Fibroblast of skin of abdomen (primary cell): ENCODE data around the gene C6orf89.
"Not testable (repeated sequence)": the region's sequence is repeated elsewhere in the genome, so short reads cannot be mapped to it uniquely, and the experiment has no call there.

Experiments used
- DNase-seq: peaks from one replicate; pipeline ENCODE4 v3.0.0-alpha.2; 2013

C6orf89 gene

DNA sequence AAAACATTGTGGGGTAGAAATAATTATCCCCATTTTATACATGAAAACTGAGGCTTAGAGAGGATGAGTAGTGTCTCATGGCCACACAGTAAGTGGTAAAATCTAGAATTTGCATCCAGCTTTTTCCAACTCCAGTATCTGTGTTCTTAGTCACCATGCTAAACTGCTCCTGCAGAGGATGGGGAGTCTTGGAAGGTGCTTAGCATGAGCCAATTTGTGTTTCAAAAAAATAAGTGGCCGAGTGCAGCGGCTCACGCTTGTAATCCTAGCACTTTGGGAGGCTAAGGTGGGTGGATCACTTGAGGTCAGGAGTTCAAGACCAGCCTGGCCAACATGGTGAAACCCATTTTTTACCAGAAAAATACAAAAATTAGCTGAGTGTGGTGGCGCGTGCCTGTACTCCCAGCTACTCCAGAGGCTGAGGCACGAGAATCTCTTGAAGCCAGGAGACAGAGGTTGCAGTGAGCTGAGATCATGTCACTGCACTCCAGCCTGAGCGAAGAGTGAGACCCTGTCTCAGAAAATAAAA lies 2.4 kb downstream of the C6orf89 start:
- no peak for DNase-seq

DNA sequence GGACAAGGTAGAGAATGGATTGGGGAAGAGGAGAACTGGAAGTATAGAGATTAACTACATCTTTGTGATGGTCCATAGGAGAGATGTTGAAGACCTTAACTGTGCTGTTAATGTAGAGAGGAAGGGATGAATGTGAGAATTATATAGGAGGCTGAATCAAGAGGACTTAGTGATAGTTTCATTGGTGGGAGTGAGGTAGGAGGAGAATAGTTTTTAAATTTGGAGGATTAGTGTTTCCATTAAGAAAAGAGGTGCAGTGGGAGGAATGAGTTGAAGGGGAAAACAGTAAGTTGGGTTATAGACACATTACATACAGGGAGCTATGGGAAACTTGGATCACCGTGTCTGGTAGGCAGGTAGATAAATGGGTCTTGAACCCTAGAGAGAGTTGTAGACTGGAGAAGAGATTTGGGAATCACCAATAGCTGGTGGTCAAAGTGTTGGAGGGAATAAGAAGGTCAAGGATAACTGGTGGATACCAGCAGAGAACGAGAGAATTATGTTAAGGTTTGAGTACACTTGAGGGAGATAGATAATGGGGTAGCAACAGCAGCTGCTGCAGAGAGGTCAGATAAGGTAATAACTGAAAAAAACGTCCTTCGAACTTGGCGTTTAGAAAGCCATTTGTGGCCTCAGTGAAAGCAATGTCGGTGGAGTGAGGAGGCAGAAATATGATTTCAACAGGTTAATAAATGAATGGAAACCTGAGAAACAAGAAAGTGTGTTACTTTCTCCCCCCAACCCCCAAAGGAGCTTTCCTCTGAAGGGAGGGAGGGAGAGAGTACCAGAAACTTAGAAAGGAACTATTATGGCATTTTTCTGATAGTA lies 3.1 kb downstream of the C6orf89 start:
- DNase-seq = no peak

DNA sequence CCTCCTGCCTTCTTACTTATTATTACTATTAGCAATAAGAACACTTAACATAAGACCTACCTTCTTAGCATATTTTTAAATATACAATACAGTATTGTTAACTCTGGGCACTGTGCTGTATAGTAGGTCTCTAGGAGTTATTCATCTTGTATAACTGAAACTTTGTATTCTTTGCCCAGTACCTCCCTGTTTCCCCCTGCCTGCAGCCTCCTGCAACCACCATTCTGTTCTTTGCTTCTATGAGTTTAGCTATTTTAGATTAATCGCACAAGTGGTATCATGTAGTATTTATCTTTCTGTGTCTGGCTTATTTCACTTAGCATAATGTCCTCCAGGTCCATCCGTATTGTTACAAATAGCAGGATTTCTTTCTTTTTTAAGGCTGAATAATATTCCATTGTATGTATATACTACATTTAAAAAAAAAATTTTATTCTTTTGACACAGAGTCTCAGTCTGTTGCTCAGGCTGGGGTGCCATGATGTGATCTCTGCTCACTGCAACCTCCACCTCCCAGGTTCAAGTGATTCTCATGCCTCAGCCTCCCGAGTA lies 4.4 kb downstream of the C6orf89 start:
- DNase-seq = no peak

DNA sequence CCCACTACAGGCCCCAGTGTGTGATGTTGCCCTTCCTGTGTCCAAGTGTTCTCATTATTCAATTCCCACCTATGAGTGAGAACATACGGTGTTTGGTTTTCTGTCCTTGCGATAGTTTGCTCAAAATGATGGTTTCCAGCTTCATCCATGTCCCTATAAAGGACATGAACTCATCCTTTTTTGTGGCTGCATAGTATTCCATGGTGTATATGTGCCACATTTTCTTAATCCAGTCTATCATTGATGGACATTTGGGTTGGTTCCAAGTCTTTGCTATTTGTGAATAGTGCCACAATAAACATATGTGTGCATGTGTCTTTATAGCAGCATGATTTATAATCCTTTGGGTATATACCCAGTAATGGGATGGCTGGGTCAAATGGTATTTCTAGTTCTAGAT lies 5.4 kb downstream of the C6orf89 start:
- DNase-seq = not testable (repeated sequence)

DNA sequence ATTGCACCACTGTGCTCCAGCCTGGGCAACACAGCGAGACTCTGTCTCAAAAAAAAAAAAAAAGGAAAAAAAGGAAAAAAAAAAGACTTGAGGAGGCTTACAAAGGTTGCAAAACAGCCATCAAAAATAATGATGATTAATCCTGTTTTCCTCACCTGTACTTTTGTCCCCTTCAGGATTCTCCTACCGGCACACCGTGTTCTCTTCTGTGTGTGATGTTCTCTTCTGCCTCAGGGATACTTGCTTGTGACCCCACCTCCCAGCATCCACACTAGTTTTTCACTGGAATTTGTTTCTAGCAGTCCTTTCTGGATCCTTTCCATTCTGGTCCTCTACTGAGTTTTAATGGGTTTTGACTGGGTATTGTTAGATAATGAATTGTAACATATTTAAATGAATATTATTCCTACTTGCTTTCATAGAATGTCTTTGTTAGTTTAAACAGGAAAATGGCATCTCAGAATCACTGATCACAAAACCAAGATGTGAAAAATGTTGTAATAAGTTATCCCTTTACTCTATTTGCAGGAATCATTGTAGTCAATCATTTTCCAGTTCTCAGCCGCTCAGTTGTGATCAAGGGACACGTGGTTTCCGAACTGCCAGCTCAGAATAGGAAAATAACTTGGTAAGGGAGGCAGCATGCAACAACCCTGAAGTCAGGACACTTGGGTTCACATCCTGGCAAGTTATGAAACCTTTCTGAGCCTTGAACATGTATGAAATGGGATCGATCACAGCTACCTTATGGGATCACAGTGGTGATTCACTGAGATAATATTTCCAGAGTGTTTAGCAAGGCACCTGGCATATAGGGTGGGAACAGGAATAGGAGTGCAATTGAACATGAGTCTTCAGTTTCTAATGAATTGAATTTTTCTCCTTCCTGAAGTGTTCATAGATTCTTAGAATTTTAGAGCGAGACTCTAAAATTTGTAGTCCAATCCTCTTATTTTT lies 8.5 kb downstream of the C6orf89 start:
- DNase-seq = no peak

DNA sequence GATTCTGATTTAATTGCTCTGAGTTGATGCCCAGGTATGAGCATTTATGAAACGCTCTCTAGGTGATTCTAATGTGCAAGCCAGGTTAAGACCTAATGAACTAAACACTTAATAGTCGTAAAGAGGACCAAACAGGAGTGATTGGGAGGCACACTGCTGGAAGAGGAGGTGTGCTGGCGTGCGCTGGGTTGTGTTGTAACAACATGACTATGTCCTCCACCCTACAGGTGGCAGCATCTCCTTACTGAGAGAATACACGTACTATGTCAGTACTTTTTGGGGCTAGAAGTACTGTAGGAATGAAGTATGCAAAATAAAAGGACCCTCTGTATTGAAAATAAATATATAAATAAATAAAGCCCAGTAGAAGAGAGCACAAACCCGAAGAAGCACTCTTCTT lies 11.9 kb downstream of the C6orf89 start:
- DNase-seq = no peak

DNA sequence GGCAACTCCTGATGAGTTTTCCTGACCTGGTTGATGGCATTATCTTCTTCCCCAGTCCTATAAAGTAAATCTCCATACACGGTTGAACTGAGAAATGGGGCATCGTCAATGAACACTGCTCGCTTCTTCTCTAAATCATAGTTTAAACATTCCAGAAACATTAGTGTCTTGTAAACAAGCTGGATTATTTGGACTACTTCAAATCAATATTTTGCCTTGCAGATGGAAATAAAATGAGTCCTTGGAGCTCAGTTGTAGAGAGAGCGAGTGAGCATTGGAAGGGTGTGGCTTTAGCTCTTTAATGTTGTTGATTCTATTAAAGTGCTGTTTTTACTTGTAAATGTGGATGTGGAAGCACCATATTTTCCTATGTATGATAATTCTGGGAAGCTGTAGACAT lies 18.4 kb downstream of the C6orf89 start:
- no peak for DNase-seq

DNA sequence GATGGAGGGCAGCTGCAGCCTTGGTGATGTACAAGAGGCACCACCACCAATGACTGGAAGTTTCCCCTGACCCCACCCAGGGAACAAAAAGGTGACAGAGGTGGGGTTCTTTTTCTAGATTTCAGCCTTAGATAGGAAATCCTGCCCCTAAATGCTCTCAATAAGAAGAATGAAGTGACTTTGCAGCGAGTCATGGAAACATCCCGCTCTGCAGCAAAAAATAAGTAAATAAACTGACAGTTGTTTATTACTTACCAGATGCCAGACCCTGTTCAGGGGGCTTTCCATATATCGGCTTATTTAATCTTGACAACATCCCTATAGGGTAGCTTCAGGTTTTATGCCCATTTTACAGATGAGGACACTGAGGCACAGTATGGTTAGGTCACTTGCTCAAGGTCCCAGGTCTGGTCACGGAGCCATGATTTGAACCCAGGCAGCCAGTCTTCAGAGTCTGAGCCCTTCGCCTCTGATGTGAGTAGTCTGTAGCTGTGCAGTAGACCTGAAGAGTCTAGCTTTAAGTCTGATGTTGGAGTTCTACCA lies 19.2 kb downstream of the C6orf89 start:
- no peak for DNase-seq

DNA sequence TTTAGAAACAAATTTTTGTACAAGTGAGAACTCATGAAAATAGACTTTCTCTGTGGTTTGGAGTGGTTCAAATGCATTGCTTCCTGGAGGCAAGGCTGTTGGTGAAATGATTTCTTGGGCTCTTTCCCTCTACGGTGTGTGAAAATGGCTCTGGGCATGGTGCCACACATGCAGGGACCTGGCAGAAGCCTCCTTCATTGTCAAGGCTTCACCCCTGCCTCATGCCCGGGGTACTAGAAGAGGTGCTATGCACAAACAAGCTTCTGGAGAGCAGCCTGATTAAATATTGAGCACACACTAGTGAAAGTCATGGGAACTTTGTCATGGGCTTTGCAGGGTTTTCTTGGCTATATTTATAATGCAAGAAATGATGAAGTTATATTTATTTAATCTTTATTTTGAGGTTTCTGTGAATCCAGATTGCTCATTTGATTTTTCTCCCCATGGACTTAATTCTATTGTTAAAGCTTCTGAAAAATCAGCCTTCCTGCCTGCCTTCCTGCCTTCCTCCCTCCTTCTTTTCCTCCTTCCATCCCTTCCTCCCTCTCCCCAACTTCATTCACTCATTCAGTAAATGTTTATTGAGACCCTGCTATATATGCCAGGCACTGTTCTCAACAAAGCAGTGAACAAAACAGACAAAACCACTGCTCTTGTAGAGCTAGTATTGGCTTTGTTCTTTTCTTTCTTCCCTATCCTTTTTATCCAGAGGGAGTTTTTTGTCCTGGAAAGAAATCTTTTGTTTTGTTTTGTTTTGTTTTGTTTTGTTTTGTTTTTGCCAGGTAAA lies 21.0 kb downstream of the C6orf89 start:
- no peak for DNase-seq

DNA sequence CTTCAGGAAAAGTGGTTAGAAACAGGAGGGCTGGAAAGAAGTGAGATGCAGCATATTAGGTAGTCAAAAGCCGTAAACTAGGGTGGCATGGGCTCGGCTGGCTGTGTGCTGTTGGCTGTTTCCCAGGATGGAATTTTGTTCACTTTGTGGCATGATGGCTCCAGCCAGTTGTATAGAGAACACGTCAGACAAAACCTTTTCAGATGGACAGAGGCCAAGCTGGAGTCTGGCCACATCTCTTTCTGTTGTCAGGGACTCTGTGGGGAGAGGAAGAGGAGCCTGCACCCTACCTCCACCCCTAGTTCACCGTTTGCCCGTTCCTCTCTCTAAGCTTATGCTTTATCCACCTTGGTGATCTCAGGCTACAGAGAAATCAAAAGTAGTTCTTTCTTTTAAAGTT lies 22.0 kb downstream of the C6orf89 start:
- peak; percentile 29 for DNase-seq

DNA sequence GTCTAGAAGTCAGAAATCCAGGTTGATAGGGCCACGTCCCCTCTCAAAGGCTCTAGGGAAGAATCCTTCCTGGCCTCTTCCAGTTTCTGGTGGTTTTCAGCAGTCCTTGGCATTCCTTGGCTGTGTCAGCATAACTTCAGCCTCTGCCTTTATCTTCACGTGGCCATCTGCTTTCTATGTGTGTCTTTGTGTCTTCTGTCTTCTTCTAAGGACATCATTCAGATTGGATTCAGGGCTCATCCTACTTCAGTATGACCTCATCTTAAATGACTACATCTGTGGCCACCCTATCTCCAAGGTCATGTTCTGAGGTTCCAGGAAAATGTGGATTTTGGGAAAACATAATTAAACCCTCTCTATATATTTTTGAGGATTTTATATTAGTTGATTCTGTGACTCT lies 23.0 kb downstream of the C6orf89 start:
- DNase-seq = no peak

DNA sequence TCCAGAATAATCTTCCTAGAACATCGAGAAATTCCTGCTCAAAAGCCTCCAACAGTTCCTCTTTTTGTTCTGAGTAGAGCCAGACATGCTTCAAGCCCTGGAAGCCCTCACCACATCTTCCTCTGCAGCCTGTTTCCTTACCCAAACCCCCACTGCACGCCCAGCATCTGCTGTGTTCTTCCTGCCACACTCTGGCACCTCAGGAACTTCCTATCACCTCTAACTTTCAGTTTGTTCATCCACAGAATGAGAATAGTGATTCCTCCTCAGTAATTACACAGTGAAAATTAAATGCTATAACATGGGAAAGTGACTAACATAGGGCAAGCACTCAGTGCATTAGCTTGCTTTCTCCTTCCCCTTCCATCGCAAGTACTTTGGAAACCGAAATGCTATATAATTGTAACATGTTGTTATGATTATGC lies 26.3 kb downstream of the C6orf89 start:
- DNase-seq = no peak

DNA sequence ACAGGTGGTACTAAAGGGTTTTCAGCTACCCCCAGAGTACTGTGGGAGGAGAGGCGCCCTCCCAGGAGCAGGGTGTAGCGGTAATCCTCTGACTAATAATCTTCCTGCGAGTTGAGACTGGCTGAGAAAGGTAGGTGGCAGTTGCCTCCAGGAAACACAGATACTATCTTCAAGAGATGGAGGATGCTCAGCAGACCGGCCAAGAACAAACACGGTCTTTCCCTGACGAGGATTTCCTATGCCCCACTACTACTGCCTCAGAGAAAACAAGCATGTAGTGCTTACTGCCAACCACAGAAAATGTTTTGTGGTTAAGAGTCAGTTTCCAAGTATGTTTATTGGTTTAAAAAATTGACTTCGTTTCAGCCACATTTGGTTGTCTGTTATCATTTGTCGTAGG lies 26.8 kb downstream of the C6orf89 start:
- peak; percentile 86 for DNase-seq

DNA sequence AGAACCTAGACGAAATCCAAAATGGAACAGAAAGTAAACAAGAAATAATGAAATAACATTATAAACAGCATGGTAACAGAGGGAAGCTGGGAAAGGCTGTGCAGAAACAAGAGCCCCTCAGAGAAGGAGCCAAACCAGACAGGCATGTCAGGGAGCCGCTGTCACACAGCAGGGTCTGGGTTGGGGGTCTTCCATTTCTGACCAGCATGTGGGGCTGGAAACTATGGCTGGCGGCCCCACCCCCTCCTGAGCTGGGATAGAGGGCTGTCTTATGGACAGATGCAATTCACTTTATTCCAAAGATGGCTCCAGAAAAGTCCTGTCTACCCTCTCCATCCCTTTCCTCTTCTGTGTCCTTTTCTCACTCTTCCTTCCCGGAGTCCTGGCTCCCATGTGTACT lies 27.3 kb downstream of the C6orf89 start:
- DNase-seq = no peak

DNA sequence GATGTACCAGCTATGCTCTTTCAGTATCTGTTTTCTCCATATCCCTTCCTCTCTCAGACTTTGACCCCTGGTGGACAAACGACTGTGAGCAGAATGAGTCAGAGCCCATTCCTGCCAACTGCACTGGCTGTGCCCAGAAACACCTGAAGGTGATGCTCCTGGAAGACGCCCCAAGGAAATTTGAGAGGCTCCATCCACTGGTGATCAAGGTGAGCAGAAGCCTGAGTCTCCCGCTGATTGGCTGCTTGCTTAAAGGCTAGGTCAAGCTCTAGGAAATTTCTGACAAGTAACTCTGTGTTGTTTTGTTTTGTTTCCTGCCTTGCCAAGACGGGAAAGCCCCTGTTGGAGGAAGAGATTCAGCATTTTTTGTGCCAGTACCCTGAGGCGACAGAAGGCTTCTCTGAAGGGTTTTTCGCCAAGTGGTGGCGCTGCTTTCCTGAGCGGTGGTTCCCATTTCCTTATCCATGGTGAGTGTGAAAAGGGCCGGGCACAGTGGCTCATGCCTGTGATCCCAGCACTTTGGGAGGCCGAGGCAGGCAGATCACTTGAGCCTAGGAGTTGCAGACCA lies 28.6 kb downstream of the C6orf89 start:
- DNase-seq = no peak

DNA sequence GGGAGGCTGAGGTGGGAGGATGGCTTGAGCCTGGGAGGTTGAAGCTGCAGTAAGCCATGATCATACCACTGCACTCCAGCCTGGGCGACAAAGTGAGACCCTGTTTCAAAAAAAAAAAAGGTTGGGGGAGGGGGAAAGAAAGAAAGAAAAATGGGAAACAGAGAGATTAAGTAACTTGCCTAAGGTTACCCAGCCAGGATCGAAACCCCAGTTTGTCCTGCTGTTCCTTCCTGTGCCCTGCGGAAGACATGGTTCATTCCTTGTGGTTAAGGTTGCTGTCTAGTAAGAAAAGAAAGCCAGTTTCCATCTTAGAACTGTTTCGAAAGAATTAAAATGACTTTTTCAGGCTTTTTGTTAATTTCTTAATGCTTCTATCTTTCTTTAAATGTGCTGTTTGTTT lies 29.8 kb downstream of the C6orf89 start:
- no peak for DNase-seq

DNA sequence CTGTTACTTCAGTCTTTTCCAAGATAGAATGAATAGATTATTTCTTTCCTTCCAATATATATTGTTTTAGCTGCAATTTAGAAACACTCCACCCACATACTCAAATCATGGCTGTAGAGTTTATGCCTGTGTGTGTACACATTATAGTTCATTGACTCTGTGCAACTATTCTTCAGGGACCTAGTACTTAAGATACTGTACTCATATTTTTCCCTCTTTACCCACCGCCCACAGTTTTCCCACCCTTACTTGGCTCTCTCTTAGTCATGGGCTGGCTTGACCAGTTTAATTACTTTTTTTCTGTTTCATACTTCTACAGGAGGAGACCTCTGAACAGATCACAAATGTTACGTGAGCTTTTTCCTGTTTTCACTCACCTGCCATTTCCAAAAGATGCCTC lies 30.4 kb downstream of the C6orf89 start:
- no peak for DNase-seq

DNA sequence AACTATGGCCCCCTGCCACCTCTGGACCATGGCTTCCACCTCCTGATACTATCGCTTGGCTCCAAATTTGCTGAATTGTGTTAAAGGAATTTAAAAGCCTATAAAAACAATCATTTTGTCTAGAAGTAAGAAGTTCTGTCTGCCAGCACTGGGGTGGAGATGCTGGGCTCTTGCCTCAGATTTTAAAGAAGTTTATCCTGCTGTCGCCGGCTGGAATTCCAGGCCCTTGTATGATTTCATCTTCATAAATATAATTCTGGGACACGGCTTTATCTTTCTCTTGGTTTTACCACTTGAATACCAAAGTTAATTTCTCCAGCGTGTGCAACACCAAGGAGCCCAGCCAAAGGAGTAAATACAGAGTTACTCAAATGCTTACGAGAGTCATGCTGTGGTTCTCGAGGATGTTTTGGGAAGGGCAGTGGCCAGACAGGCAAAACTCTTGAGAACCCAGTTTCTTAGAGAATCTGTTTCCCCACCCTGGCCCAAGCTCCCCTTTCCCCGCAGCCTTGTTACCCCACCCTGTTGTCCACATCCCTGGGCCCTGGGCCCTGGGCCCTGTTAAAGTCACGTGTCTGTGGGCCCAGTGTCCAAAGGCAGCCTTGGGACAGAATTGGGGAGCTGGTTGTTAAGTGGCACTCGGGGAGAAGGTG lies 31.9 kb downstream of the C6orf89 start:
- peak; percentile 85 for DNase-seq

DNA sequence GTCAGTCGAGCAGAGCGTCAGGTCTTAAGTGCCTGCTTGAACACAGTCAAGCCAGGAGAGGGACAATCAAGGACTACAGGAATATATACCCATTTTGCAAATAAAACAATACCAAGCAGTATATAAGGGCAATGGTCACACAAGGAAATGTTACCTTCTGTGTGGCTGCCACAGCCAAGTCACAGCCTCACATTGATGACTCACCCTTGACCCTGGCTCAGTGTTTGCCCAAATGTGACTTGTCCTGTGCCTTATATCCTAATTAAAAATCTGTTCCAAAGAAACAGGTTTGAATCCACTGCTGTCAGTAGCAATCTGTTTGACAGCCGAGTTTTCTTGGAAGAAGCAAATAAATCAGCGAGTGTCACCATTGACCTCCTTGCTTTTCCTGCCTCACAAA lies 34.3 kb downstream of the C6orf89 start:
- DNase-seq = no peak

DNA sequence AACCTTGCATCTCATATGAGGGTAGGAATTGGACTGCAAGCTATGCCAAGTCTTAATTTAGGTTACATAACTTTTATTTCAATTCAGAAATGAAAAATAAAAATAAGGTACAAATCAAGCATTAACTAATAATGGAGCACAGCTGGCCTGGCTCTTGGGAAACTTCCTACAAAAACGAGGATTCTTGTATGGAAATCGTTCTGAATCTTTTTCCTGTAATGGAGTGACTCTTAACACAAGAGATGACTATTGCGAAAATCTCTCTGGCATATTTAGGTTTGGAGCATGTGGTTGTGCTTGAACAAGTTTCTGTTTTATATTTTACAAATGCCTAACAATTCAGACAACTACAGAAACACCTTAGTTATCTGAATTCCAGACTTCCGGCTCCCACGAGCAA lies 34.8 kb downstream of the C6orf89 start:
- peak; percentile 31 for DNase-seq

DNA sequence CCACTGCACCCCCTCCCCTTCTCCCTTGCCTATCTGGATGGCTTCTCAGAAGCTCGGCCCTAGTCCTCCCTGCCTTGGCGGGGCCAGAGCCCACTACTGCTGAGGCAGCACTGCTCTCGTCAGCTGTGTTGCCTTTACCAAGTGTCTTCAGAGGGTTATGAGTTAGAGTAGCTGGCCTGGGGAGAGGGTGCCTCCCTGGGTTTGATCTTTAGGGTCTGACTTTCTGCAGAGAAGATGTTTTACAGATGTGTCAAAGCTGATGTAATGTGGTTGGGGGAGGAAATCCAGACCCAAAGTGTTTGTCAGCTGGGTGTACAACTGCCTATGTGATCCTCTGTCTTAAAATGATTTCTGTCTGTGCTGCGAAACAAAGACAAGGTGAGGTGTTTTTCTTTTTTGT lies 38.4 kb downstream of the C6orf89 start:
- DNase-seq = peak; percentile 74
